Vagina (tissue), 2 donors: ENCODE data around the gene DKK3.

ENCODE experiments used
- CTCF ChIP-seq, 3 experiments: fragments of 450-650 bp in 2 of 3; fragments of 200-600 bp in 1 of 3; sonication (generic) in 1 of 3; IDR thresholded peaks; one replicate each; pipeline ENCODE4 v1.5.1; 2017 to 2019; ENCODE audit warnings: antibody characterized with exemption in 3 of 3, mild to moderate bottlenecking in 2 of 3, moderate library complexity in 2 of 3
- POLR2A ChIP-seq, 2 donors: fragments of 450-650 bp; IDR thresholded peaks; one replicate each; pipeline ENCODE4 v1.6.1; 2017; ENCODE audit warnings: antibody characterized with exemption in 2 of 2, mild to moderate bottlenecking in 2 of 2, moderate library complexity in 2 of 2

- TF ChIP-seq CTCF (IDR thresholded peaks at IDR 0.05): no peak
- no peak for TF ChIP-seq POLR2A (IDR thresholded peaks at IDR 0.05)
Measured at GRCh38 chr11:12029119-12029518, 20.7 kb upstream of the DKK3 start.
